SK-N-SH (cell line): ENCODE data around the gene CIBAR2. TPM values are rescaled to one million over a fixed set of nuclear protein-coding genes. Genes with fewer than 3 reads are reported as not detected.
"Not testable (repeated sequence)": the region's sequence is repeated elsewhere in the genome, so short reads cannot be mapped to it uniquely, and the experiment has no call there.

Source experiments
- CTCF ChIA-PET: fragments of 300-600, 350-600 bp; formaldehyde crosslinking; extraction: SDS; loops from one replicate; lab custom pipeline; 2021; lab: Yijun Ruan, JAX
- POLR2A ChIA-PET: fragments of 350-600 bp; sonication (Branson Sonifier 250); formaldehyde crosslinking; extraction: SDS; loops from one replicate; lab custom pipeline; 2020; ENCODE audit warnings: antibody characterized with exemption, inconsistent platforms; lab: Yijun Ruan, JAX
- DNase-seq: peaks from one replicate; pipeline ENCODE4 v3.0.0; 2012
- H2AFZ ChIP-seq: fragments of 200-600 bp; sonication (generic); 2 replicates; pipeline ENCODE4 v1.8.1; 2016; ENCODE audit warnings: antibody characterized with exemption, mild to moderate bottlenecking, low read depth
- H3F3A ChIP-seq: fragments of 200-600 bp; sonication (generic); replicated peaks from 2 replicates; pipeline ENCODE3; 2016; ENCODE audit warnings: antibody characterized with exemption, mild to moderate bottlenecking; ENCODE audit not compliant: insufficient read depth
- H3K27ac ChIP-seq, 2 experiments: fragments of 200-500 bp in 1 of 2; fragments of 200-600 bp in 1 of 2; sonication (Bioruptor generic) in 1 of 2; sonication (generic), shearing (Covaris generic) in 1 of 2; 2 replicates each; pipeline versions ENCODE4 v1.5.1 to v1.6.1; 2014 to 2016; ENCODE audit warnings: low read depth in 2 of 2, inconsistent platforms in 1 of 2, low read length in 1 of 2, mild to moderate bottlenecking in 1 of 2, mixed read lengths in 1 of 2
- H3K27me3 ChIP-seq: fragments of 200-600 bp; sonication (generic), shearing (Covaris generic); 2 replicates; pipeline ENCODE4 v1.6.1; 2016; ENCODE audit warnings: mixed run types; ENCODE audit not compliant: insufficient read depth
- H3K36me3 ChIP-seq, 2 experiments: fragments of 200-500 bp in 1 of 2; fragments of 200-600 bp in 1 of 2; sonication (Bioruptor generic) in 1 of 2; sonication (generic) in 1 of 2; replicated peaks in 1 of 2; 2 replicates each; pipeline versions ENCODE3 to v1.5.1; 2014 to 2016; ENCODE audit warnings: low read length in 1 of 2, mild to moderate bottlenecking in 1 of 2; ENCODE audit not compliant: insufficient read depth in 2 of 2, control insufficient read depth in 1 of 2
- H3K4me1 ChIP-seq, 2 experiments: fragments of 200-500 bp in 1 of 2; fragments of 200-600 bp in 1 of 2; sonication (Bioruptor generic) in 1 of 2; sonication (generic), shearing (Covaris generic) in 1 of 2; 2 replicates each; pipeline versions ENCODE4 v1.5.1 to v1.6.1; 2014 to 2016; ENCODE audit warnings: low read depth in 1 of 2, low read length in 1 of 2, mixed run types in 1 of 2; ENCODE audit not compliant: insufficient read depth in 2 of 2, control insufficient read depth in 1 of 2
- H3K4me2 ChIP-seq: fragments of 200-600 bp; sonication (generic), shearing (Covaris generic); 2 replicates; pipeline ENCODE4 v1.6.1; 2017; ENCODE audit warnings: mixed run types
- H3K4me3 ChIP-seq, 2 experiments: fragments of 200-500 bp in 1 of 2; fragments of 200-600 bp in 1 of 2; sonication (Bioruptor generic) in 1 of 2; sonication (generic), shearing (Covaris generic) in 1 of 2; 2 replicates each; pipeline versions ENCODE4 v1.5.1 to v1.8.1; 2014 to 2016; ENCODE audit warnings: low read depth in 2 of 2, inconsistent platforms in 1 of 2, low read length in 1 of 2, mild to moderate bottlenecking in 1 of 2, mixed read lengths in 1 of 2, moderate library complexity in 1 of 2
- H3K79me2 ChIP-seq: fragments of 200-600 bp; sonication (generic); 2 replicates; pipeline ENCODE4 v1.8.1; 2017; ENCODE audit warnings: mild to moderate bottlenecking; ENCODE audit not compliant: insufficient read depth
- H3K9ac ChIP-seq: fragments of 200-600 bp; sonication (generic); 2 replicates; pipeline ENCODE4 v1.6.1; 2017; ENCODE audit warnings: mixed run types
- H3K9me2 ChIP-seq: fragments of 200-600 bp; sonication (generic); 2 replicates; pipeline ENCODE4 v1.6.1; 2017; ENCODE audit warnings: mixed run types
- H3K9me3 ChIP-seq: fragments of 200-600 bp; sonication (generic); 2 replicates; pipeline ENCODE4 v1.6.1; 2017; ENCODE audit warnings: mixed run types, mild to moderate bottlenecking, moderate library complexity
- H4K20me1 ChIP-seq: fragments of 200-600 bp; sonication (generic); 2 replicates; pipeline ENCODE4 v1.6.1; 2017; ENCODE audit warnings: mild to moderate bottlenecking, mixed run types; ENCODE audit not compliant: insufficient read depth
- ELF1 ChIP-seq: IDR thresholded peaks from 2 replicates; pipeline ENCODE4 v1.4.0; 2012
- EP300 ChIP-seq, 2 experiments: IDR thresholded peaks; 2 replicates each; pipeline versions ENCODE4 v1.4.0 to v1.6.1; 2012; ENCODE audit warnings: borderline replicate concordance in 1 of 2, low read depth in 1 of 2, low read length in 1 of 2
- EZH2phosphoT487 ChIP-seq: fragments of 200-600 bp; sonication (generic); IDR thresholded peaks from 2 replicates; pipeline ENCODE4 v1.6.1; 2017; ENCODE audit warnings: low read depth, mixed run types, mild to moderate bottlenecking, antibody characterized with exemption, moderate library complexity, borderline replicate concordance
- FOSL2 ChIP-seq: IDR thresholded peaks from 2 replicates; pipeline ENCODE4 v1.4.0; 2012; ENCODE audit warnings: low read depth, mild to moderate bottlenecking, moderate library complexity, borderline replicate concordance
- FOXJ3 ChIP-seq: sonication (generic); formaldehyde crosslinking; IDR thresholded peaks from 2 replicates; pipeline ENCODE4 v1.5.1; 2020; ENCODE audit warnings: mild to moderate bottlenecking, missing genetic modification reagents
- GABPA ChIP-seq: IDR thresholded peaks from 2 replicates; pipeline ENCODE4 v1.4.0; 2012; ENCODE audit warnings: low read depth, mild to moderate bottlenecking
- MEF2A ChIP-seq: IDR thresholded peaks from 2 replicates; pipeline ENCODE4 v1.4.0; 2012; ENCODE audit warnings: low read depth, borderline replicate concordance
- MXI1 ChIP-seq: IDR thresholded peaks from 2 replicates; pipeline ENCODE4 v1.6.1; 2012; ENCODE audit warnings: mild to moderate bottlenecking, low read depth, low read length, improper control_type of control experiment
- NFIC ChIP-seq: IDR thresholded peaks from 2 replicates; pipeline ENCODE4 v1.4.0; 2012; ENCODE audit warnings: borderline replicate concordance
- POLR2AphosphoS5 ChIP-seq: IDR thresholded peaks from 2 replicates; pipeline ENCODE4 v1.6.1; 2012; ENCODE audit warnings: low read depth, low read length
- RAD21 ChIP-seq: IDR thresholded peaks from 2 replicates; pipeline ENCODE4 v1.6.1; 2012; ENCODE audit warnings: mild to moderate bottlenecking, low read length
- RFX5 ChIP-seq: IDR thresholded peaks from 2 replicates; pipeline ENCODE4 v1.6.1; 2012; ENCODE audit warnings: mild to moderate bottlenecking, improper control_type of control experiment, low read length
- RXRA ChIP-seq: IDR thresholded peaks from 2 replicates; pipeline ENCODE4 v1.4.0; 2012; ENCODE audit warnings: low read depth, mild to moderate bottlenecking, borderline replicate concordance
- TCF12 ChIP-seq: IDR thresholded peaks from 2 replicates; pipeline ENCODE4 v1.4.0; 2012
- YY1 ChIP-seq: IDR thresholded peaks from 2 replicates; pipeline ENCODE4 v1.4.0; 2012; ENCODE audit warnings: low read depth, mild to moderate bottlenecking
- WGBS: methylation state at CpG from one replicate; pipeline ENCODE4 v1.1.6; 2017; ENCODE audit warnings: low lambda C conversion rate; 5-methylcytosine and 5-hydroxymethylcytosine counted together
- polyA plus RNA-seq, 3 experiments: library from polyadenylated mRNA; depleted of rRNA; stranded (reverse); fragments of >200 nt; gene quantifications; 2 replicates each; pipeline ENCODE4 v1.2.3, GENCODE V29; 2012
- TF ChIP-seq, protein P1 (sequence below): fragments of 150-350 bp; IDR thresholded peaks from 2 replicates; pipeline ENCODE4 v1.6.1; 2016; ENCODE audit warnings: mild to moderate bottlenecking, low read depth, low read length
- TF ChIP-seq, protein P2 (sequence below): fragments of 200-600 bp; sonication (generic); IDR thresholded peaks from 2 replicates; pipeline ENCODE4 v1.6.1; 2017; ENCODE audit warnings: antibody characterized with exemption, mild to moderate bottlenecking, moderate library complexity

CIBAR2 gene
- polyA plus RNA-seq, 1 of the 3 experiments (the other 2 are of a cell fraction), result 0.15 TPM

DNA sequence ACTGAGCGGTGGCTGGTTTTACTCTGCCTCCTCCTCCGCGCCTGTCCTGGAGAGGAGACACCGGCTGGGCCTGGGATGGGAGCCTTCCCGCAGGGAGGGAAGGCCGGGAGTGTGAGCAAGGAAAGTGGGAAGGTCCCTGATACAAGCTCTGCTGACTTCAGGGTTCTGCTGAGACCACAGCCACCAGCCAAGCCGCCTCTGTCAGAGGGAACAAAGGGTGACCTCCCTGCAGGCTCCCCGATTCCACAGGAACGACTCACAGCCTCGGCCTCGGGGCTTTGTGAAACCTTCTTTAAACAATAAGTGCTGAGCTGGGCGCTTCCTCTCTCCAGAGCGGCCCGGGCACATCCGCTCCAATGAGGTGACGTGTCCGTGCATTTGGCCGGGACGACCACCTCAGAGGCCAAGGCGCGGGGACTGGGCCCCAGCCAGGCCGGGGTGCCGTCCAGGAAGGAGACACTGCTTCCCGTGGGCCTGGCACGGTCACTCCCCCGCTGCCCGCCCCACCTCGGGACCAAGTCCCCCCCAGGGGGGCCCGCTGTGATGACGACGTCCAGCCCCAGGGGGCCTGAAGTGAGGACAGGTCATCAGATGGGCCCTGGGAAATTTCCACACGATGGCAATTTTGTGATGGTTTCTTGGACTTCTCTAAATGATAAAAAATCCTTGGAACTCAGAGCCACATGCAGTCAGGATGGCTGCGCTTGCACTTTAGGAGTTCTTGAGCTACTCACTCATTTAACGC, 11.8 kb upstream of the CIBAR2 start:
- Histone ChIP-seq H3K27ac (peak overlapping the region in 1 of 2 experiments; percentile 64; a peak in 1 of 4 replicates), H4K20me1 (no peaks in the 10 kb centered on the region), H3K4me1 (peaks cover 13 to 17% of the 10 kb centered on the region in 2 experiments; a peak in 2 of 4 replicates), H3K27me3 (no peaks in the 10 kb centered on the region), H3K36me3 (no peaks in the 10 kb centered on the region), H3K4me2 (no peak overlapping the region), H3K9me2 (no peaks in the 10 kb centered on the region)
- POLR2A ChIA-PET, result no interaction called here
- CTCF ChIA-PET, result interaction anchor here (1.3 to 5.5 kb wide), 2 partner anchors 9 to 149 kb away, joined by 3 to 48 read pairs; no protein-coding TSS in a partner anchor
- no peak for DNase-seq
- WGBS, result 74% methylated on average over 14 of the region's 34 CpGs
- TF ChIP-seq NFIC, result 0 out of 2 replicates have a peak, but pooled peaks have one; percentile 9
- no peak for TF ChIP-seq YY1
- TF ChIP-seq EP300 (IDR thresholded peaks at IDR 0.05; ENCODE audit: borderline replicate concordance in 1 of 2, low read depth in 1 of 2, low read length in 1 of 2), result no peak
- TF ChIP-seq POLR2AphosphoS5, result no peak
- peak; percentile 11; the same call in 1 of the 2 replicates for TF ChIP-seq TCF12
- no peak for TF ChIP-seq RAD21
- TF ChIP-seq, all 33 proteins: peak for 2
- Histone ChIP-seq H3K9ac (peak overlapping the region; percentile 31; the same call in 1 of the 2 replicates), H3K9me3 (no peaks in the 10 kb centered on the region), H3K79me2 (no peaks in the 10 kb centered on the region), H2AFZ (peak overlapping the region; percentile 39; the same call in 1 of the 2 replicates), H3F3A (peaks cover 14% of the 10 kb centered on the region), H3K4me3 (no peak overlapping the region)

DNA sequence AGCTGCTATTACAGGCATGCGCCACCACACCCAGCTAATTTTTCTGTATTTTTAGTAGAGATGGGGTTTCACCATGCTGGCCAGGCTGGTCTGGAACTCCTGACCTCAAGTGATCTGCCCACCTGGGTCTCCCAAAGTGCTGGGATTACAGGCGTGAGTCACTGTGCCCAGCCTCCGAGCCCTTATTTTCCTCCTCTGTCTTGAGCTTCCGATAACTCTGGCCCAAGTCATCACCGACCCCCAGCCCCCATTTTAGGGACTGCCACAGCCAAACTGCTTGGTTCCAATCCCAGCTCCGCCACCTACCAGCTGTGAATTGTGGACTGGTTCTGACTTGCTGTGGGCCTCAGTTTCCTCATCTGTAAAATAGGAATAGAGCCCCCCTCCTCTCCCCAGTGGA, 11.2 kb upstream of the CIBAR2 start:
- peak overlapping the region; percentile 39; the same call in 1 of the 2 replicates for H2AFZ ChIP-seq

DNA sequence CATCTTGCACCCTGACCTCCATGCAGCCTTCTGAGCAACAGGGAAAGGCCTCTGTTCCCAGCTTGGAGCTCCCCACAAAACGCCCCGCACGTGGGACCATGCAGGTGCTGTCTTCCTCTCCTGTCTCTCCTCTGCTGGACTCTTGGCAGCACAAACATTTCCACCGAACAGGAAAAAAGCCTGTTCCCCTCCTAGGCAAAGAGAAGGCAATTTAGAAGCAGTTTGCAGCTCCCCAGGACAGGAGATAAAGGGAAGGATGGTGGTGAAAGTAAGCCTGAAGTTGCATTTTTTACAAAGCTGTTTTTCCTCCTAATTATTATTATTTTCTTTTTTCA, 7.7 kb upstream of the CIBAR2 start:
- no peaks in the 10 kb centered on the region for H3K9me2 ChIP-seq
- H3K9me3 ChIP-seq, result no peaks in the 10 kb centered on the region
- H3F3A ChIP-seq, result peaks cover 8% of the 10 kb centered on the region
- no peak for TF ChIP-seq MEF2A
- no peak for TF ChIP-seq ELF1
- no peak for TF ChIP-seq EZH2phosphoT487
- TF ChIP-seq, protein P1, sequence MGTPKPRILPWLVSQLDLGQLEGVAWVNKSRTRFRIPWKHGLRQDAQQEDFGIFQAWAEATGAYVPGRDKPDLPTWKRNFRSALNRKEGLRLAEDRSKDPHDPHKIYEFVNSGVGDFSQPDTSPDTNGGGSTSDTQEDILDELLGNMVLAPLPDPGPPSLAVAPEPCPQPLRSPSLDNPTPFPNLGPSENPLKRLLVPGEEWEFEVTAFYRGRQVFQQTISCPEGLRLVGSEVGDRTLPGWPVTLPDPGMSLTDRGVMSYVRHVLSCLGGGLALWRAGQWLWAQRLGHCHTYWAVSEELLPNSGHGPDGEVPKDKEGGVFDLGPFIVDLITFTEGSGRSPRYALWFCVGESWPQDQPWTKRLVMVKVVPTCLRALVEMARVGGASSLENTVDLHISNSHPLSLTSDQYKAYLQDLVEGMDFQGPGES, result no peak
- no peak for TF ChIP-seq GABPA
- no peak for TF ChIP-seq POLR2AphosphoS5
- no peak for TF ChIP-seq RXRA
- TF ChIP-seq FOSL2, result no peak
- TF ChIP-seq MXI1, result no peak
- TF ChIP-seq TCF12, result no peak
- no peak for TF ChIP-seq RFX5
- no peak for TF ChIP-seq FOXJ3 (CRISPR knock-in tag)
- TF ChIP-seq, protein P2, sequence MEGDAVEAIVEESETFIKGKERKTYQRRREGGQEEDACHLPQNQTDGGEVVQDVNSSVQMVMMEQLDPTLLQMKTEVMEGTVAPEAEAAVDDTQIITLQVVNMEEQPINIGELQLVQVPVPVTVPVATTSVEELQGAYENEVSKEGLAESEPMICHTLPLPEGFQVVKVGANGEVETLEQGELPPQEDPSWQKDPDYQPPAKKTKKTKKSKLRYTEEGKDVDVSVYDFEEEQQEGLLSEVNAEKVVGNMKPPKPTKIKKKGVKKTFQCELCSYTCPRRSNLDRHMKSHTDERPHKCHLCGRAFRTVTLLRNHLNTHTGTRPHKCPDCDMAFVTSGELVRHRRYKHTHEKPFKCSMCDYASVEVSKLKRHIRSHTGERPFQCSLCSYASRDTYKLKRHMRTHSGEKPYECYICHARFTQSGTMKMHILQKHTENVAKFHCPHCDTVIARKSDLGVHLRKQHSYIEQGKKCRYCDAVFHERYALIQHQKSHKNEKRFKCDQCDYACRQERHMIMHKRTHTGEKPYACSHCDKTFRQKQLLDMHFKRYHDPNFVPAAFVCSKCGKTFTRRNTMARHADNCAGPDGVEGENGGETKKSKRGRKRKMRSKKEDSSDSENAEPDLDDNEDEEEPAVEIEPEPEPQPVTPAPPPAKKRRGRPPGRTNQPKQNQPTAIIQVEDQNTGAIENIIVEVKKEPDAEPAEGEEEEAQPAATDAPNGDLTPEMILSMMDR, result no peak
- TF ChIP-seq EP300 (IDR thresholded peaks at IDR 0.05; ENCODE audit: borderline replicate concordance in 1 of 2, low read depth in 1 of 2, low read length in 1 of 2), result no peak
- TF ChIP-seq RAD21, result no peak
- H3K79me2 ChIP-seq, result no peaks in the 10 kb centered on the region
- H4K20me1 ChIP-seq, result no peaks in the 10 kb centered on the region
- CTCF ChIA-PET, result interaction anchor here (0.7 to 1.8 kb wide), 5 partner anchors 37 to 382 kb away, joined by 3 to 5 read pairs (median 3); no protein-coding TSS in a partner anchor
- WGBS, result 93% methylated on average over 4 of the region's 4 CpGs
- no peak overlapping the region for H3K9ac ChIP-seq
- H3K36me3 ChIP-seq, result no peaks in the 10 kb centered on the region
- peaks cover 0 to 2% of the 10 kb centered on the region in 2 experiments; a peak in 2 of 4 replicates for H3K4me1 ChIP-seq
- H3K4me3 ChIP-seq, result no peak overlapping the region
- H2AFZ ChIP-seq, result no peak overlapping the region
- no peaks in the 10 kb centered on the region for H3K27me3 ChIP-seq
- POLR2A ChIA-PET, result no interaction called here
- no peak overlapping the region for H3K27ac ChIP-seq
- no peak overlapping the region for H3K4me2 ChIP-seq
- DNase-seq, result no peak

More for the DNA sequence above, 11.2 kb upstream of the CIBAR2 start:
- H3K4me3 ChIP-seq, H3K27me3 ChIP-seq, H3K79me2 ChIP-seq, H3K9me3 ChIP-seq, H3K36me3 ChIP-seq, H3K9me2 ChIP-seq, POLR2A ChIA-PET, H4K20me1 ChIP-seq, H3K4me2 ChIP-seq, DNase-seq: not testable (repeated sequence)
- 95% methylated on average over 6 of the region's 6 CpGs for WGBS
- CTCF ChIA-PET, result interaction anchor here (1.1 to 5.5 kb wide), 2 partner anchors 9 to 50 kb away, joined by 4 to 48 read pairs; no protein-coding TSS in a partner anchor
- H3K9ac ChIP-seq, result peak overlapping the region; percentile 31; the same call in 1 of the 2 replicates
- H3K27ac ChIP-seq, result peak overlapping the region in 1 of 2 experiments; percentile 64; a peak in 1 of 4 replicates
- peaks cover 13 to 17% of the 10 kb centered on the region in 2 experiments; a peak in 2 of 4 replicates for H3K4me1 ChIP-seq
- H3F3A ChIP-seq, result peaks cover 14% of the 10 kb centered on the region
